Caco-2 (cell line): ENCODE measurements around the gene MAP4K4. TPM values are rescaled to one million over a fixed set of nuclear protein-coding genes. Genes with fewer than 3 reads are reported as not detected.

Experiments used
- BruUV-seq: library from RNA; stranded (reverse); fragments of 400-500 nt; replicated peaks from 2 replicates; lab custom pipeline; 2021; lab: Mats Ljungman, UMichigan
- CTCF ChIA-PET: fragments of 300-600 bp; sonication (Branson Sonifier 250); formaldehyde crosslinking; loops from one replicate; lab custom pipeline; 2022; ENCODE audit warnings: antibody characterized with exemption; lab: Charles Lee
- POLR2A ChIA-PET: fragments of 300-600 bp; sonication (Branson Sonifier 250); formaldehyde crosslinking; loops from one replicate; lab custom pipeline; 2022; ENCODE audit warnings: antibody characterized with exemption; lab: Charles Lee
- DNase-seq, 2 experiments: peaks; one replicate each; pipeline versions ENCODE4 v3.0.0 to v3.0.0-alpha.2; 2020 to 2022
- H3K27me3 ChIP-seq: replicated peaks from 2 replicates; pipeline ENCODE4 v1.6.0; 2011; ENCODE audit warnings: low read length; ENCODE audit not compliant: control insufficient read depth, insufficient read depth
- H3K36me3 ChIP-seq: 2 replicates; pipeline ENCODE4 v1.5.1; 2011; ENCODE audit warnings: low read length; ENCODE audit not compliant: control insufficient read depth, insufficient read depth
- H3K4me1 ChIP-seq: fragments of 250-450 bp; sonication (Bioruptor Pico); 2 replicates; pipeline ENCODE4 v1.5.1; 2020; ENCODE audit warnings: mild to moderate bottlenecking
- H3K4me3 ChIP-seq: 2 replicates; pipeline ENCODE4 v1.5.1; 2011; ENCODE audit warnings: low read depth, mild to moderate bottlenecking, control low read depth, low read length
- H3K9me3 ChIP-seq: fragments of 250-450 bp; sonication (Bioruptor Pico); 2 replicates; pipeline ENCODE4 v1.5.1; 2020; ENCODE audit warnings: mild to moderate bottlenecking, moderate library complexity
- H3K27ac Mint-ChIP-seq: one replicate; pipeline ENCODE4 v1.8.0; 2022; ENCODE audit warnings: mixed read lengths; ENCODE audit not compliant: unreplicated experiment
- H3K27me3 Mint-ChIP-seq: one replicate; pipeline ENCODE4 v1.8.0; 2022; ENCODE audit warnings: mixed read lengths; ENCODE audit not compliant: insufficient read depth, unreplicated experiment
- H3K36me3 Mint-ChIP-seq: one replicate; pipeline ENCODE4 v1.8.0; 2022; ENCODE audit warnings: mild to moderate bottlenecking, mixed read lengths; ENCODE audit not compliant: insufficient read depth, unreplicated experiment
- H3K4me1 Mint-ChIP-seq: one replicate; pipeline ENCODE4 v1.8.0; 2022; ENCODE audit warnings: low read depth, mixed read lengths; ENCODE audit not compliant: unreplicated experiment
- H3K4me3 Mint-ChIP-seq: one replicate; pipeline ENCODE4 v1.8.0; 2022; ENCODE audit warnings: mild to moderate bottlenecking, moderate library complexity, mixed read lengths; ENCODE audit not compliant: unreplicated experiment
- H3K9me3 Mint-ChIP-seq: one replicate; pipeline ENCODE4 v1.8.0; 2022; ENCODE audit warnings: mixed read lengths; ENCODE audit not compliant: unreplicated experiment
- intact Hi-C: fragments of 100-400 bp; cut with micrococcal nuclease; formaldehyde crosslinking; loops from one replicate; pipeline ENCODE4 v1.10.0; 2022; ENCODE audit not compliant: unreplicated experiment
- total RNA-seq: library from RNA; stranded (reverse); gene quantifications from 2 replicates; pipeline ENCODE4 v1.2.3, GENCODE V29; 2022
- TF ChIP-seq, protein P1 (sequence below), 2 experiments: fragments of 200-600 bp in 1 of 2; IDR thresholded peaks; 1 replicate in 1 of 2; 2 replicates in 1 of 2; pipeline versions ENCODE4 v1.5.1 to v1.8.0; 2011 to 2022; ENCODE audit warnings: antibody characterized with exemption in 1 of 2, control low read depth in 1 of 2, inconsistent platforms in 1 of 2, low read depth in 1 of 2, low read length in 1 of 2, mild to moderate bottlenecking in 1 of 2, moderate library complexity in 1 of 2; ENCODE audit not compliant: insufficient read depth in 1 of 2, severe bottlenecking in 1 of 2, unreplicated experiment in 1 of 2

Gene MAP4K4
- total RNA-seq, 1 experiment from 2014 or later, result 257 TPM

DNA sequence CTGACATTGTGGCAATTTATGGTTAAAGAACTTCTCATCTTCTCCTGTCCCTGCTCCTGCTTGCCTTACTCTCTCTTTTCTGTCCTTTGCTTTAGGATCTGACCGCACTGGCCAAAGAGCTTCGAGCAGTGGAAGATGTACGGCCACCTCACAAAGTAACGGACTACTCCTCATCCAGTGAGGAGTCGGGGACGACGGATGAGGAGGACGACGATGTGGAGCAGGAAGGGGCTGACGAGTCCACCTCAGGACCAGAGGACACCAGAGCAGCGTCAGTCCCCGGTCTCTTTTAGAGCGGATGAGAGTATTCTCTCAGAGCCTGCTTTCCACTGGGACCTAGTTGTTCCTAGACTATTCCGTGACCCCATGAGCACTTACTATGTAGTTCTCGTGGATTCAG lies 172.0 kb downstream of the MAP4K4 start:
- no peak overlapping the region for H3K4me3 ChIP-seq
- intact Hi-C loops, result no loop called here
- POLR2A ChIA-PET, result no interaction called here
- DNase-seq, result no peak
- Mint-ChIP-seq H3K27me3 (no peaks in the 10 kb centered on the region), H3K36me3 (peaks cover 90% of the 10 kb centered on the region), H3K4me1 (no peaks in the 10 kb centered on the region), H3K4me3 (no peak overlapping the region), H3K27ac (no peak overlapping the region), H3K9me3 (no peaks in the 10 kb centered on the region)
- H3K36me3 ChIP-seq, result no peaks in the 10 kb centered on the region; the same call in none of the 2 replicates
- H3K9me3 ChIP-seq, result no peaks in the 10 kb centered on the region
- TF ChIP-seq, protein P1, sequence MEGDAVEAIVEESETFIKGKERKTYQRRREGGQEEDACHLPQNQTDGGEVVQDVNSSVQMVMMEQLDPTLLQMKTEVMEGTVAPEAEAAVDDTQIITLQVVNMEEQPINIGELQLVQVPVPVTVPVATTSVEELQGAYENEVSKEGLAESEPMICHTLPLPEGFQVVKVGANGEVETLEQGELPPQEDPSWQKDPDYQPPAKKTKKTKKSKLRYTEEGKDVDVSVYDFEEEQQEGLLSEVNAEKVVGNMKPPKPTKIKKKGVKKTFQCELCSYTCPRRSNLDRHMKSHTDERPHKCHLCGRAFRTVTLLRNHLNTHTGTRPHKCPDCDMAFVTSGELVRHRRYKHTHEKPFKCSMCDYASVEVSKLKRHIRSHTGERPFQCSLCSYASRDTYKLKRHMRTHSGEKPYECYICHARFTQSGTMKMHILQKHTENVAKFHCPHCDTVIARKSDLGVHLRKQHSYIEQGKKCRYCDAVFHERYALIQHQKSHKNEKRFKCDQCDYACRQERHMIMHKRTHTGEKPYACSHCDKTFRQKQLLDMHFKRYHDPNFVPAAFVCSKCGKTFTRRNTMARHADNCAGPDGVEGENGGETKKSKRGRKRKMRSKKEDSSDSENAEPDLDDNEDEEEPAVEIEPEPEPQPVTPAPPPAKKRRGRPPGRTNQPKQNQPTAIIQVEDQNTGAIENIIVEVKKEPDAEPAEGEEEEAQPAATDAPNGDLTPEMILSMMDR (IDR thresholded peaks at IDR 0.05; ENCODE audit: insufficient read depth in 1 of 2, low read depth in 1 of 2, low read length in 1 of 2, severe bottlenecking in 1 of 2, unreplicated experiment in 1 of 2), result no peak
- CTCF ChIA-PET, result no interaction called here
- H3K4me1 ChIP-seq, result no peaks in the 10 kb centered on the region
- no peaks in the 10 kb centered on the region for H3K27me3 ChIP-seq
- no TSS peak for BruUV-seq

DNA sequence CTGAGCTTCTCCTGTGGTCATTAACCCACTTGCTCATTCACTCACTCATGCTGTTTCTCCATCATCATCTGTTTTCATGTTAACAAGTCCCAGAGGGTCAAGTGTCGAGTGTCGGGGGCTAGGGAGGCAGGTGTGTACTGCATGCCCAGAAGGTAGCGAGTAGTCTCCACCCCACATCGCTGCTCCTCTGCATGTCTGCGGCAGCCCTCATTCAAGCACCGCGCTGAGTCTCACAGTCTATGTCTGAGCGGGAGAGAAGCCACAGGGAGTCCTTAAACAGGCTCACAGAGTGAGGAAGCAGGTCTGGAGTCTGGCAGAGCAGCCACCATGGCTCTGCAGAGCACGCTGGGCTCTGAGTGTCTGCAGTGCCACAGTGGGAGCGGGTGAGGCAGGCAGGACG lies 172.9 kb downstream of the MAP4K4 start:
- H3K4me3 Mint-ChIP-seq, result no peak overlapping the region
- no peak for DNase-seq
- H3K27me3 ChIP-seq, result no peaks in the 10 kb centered on the region
- no TSS peak for BruUV-seq
- H3K4me3 ChIP-seq, result no peak overlapping the region
- H3K9me3 ChIP-seq, result no peaks in the 10 kb centered on the region
- POLR2A ChIA-PET, result no interaction called here
- H3K36me3 Mint-ChIP-seq, result peaks cover 90% of the 10 kb centered on the region
- intact Hi-C loops, result no loop called here
- H3K4me1 ChIP-seq, result no peaks in the 10 kb centered on the region
- H3K9me3 Mint-ChIP-seq, result no peaks in the 10 kb centered on the region
- CTCF ChIA-PET, result no interaction called here
- no peaks in the 10 kb centered on the region; the same call in none of the 2 replicates for H3K36me3 ChIP-seq
- H3K4me1 Mint-ChIP-seq, result no peaks in the 10 kb centered on the region
- TF ChIP-seq, protein P1 (IDR thresholded peaks at IDR 0.05; ENCODE audit: insufficient read depth in 1 of 2, low read depth in 1 of 2, low read length in 1 of 2, severe bottlenecking in 1 of 2, unreplicated experiment in 1 of 2), result no peak
- no peak overlapping the region for H3K27ac Mint-ChIP-seq
- no peaks in the 10 kb centered on the region for H3K27me3 Mint-ChIP-seq

DNA sequence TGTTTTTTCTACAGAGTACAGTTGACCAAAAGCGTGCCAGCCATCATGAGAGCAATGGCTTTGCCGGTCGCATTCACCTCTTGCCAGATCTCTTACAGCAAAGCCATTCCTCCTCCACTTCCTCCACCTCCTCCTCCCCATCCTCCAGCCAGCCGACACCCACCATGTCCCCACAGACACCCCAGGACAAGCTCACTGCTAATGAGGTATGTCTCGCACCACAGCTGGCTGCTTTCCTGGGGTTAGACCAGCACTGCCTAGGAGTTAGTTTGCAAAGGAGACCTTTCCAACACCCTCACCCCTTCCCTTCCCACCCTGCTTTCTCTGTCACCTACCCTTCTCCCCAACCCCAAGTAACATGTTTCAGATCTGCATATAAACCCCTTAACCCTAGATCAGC lies 174.0 kb downstream of the MAP4K4 start:
- intact Hi-C loops, result no loop called here
- no peaks in the 10 kb centered on the region for H3K27me3 Mint-ChIP-seq
- H3K4me3 ChIP-seq, result no peak overlapping the region
- H3K9me3 ChIP-seq, result no peaks in the 10 kb centered on the region
- H3K4me1 Mint-ChIP-seq, result no peaks in the 10 kb centered on the region
- H3K27me3 ChIP-seq, result no peaks in the 10 kb centered on the region
- no peaks in the 10 kb centered on the region for H3K9me3 Mint-ChIP-seq
- CTCF ChIA-PET, result interaction anchor here (0.6 kb wide), 1 partner anchor 216 kb away, joined by 5 read pairs; no protein-coding TSS in a partner anchor
- TF ChIP-seq, protein P1 (IDR thresholded peaks at IDR 0.05; ENCODE audit: insufficient read depth in 1 of 2, low read depth in 1 of 2, low read length in 1 of 2, severe bottlenecking in 1 of 2, unreplicated experiment in 1 of 2), result no peak
- no peak overlapping the region for H3K27ac Mint-ChIP-seq
- H3K36me3 ChIP-seq, result no peaks in the 10 kb centered on the region; the same call in none of the 2 replicates
- DNase-seq, result no peak
- peaks cover 91% of the 10 kb centered on the region for H3K36me3 Mint-ChIP-seq
- POLR2A ChIA-PET, result no interaction called here
- BruUV-seq, result no TSS peak
- H3K4me1 ChIP-seq, result no peaks in the 10 kb centered on the region
- H3K4me3 Mint-ChIP-seq, result no peak overlapping the region
